RWPE1 (cell line): ENCODE measurements around the gene ANO9.
"Not testable (repeated sequence)": the region's sequence is repeated elsewhere in the genome, so short reads cannot be mapped to it uniquely, and the experiment has no call there.

ENCODE experiments used
- CTCF ChIA-PET: fragments of 350-600 bp; sonication (Branson Sonifier 250); formaldehyde crosslinking; extraction: SDS; loops from one replicate; lab custom pipeline; 2021; lab: Yijun Ruan, JAX
- POLR2A ChIA-PET: fragments of 400-600 bp; formaldehyde crosslinking; extraction: SDS; loops from one replicate; lab custom pipeline; 2020; ENCODE audit warnings: antibody characterized with exemption; ENCODE audit not compliant: low non-redundant PET; lab: Yijun Ruan, JAX
- DNase-seq: peaks from one replicate; pipeline ENCODE4 v3.0.0; 2012; ENCODE audit warnings: low spot score
- H3K27ac ChIP-seq: fragments of 450-650 bp; 2 replicates; pipeline ENCODE4 v1.5.1; 2017
- CTCF ChIP-seq: fragments of 450-650 bp; conservative IDR thresholded peaks from 2 replicates; pipeline ENCODE4 v1.5.1; 2017; ENCODE audit warnings: low read depth, mild to moderate bottlenecking

ANO9 gene

GRCh38 chr11:426851-427250, 15.0 kb downstream of the ANO9 start:
- H3K27ac ChIP-seq, result no peak overlapping the region
- CTCF ChIA-PET, result interaction anchor here (1.1 kb wide), 1 partner anchor 21 kb away, joined by 9 read pairs; no protein-coding TSS in a partner anchor
- no peak for TF ChIP-seq CTCF
- POLR2A ChIA-PET, result no interaction called here
- no peak for DNase-seq

- TF ChIP-seq CTCF, result no peak
- POLR2A ChIA-PET, result no interaction called here
- no peak overlapping the region for H3K27ac ChIP-seq
- DNase-seq, result no peak
- CTCF ChIA-PET, result interaction anchor here (0.5 to 0.8 kb wide), 2 partner anchors 17 to 35 kb away, joined by 3 read pairs; partner anchors contain the start of gene ANO9
Observed at GRCh38 chr11:425301-425700, 16.5 kb downstream of the ANO9 start.

- DNase-seq, H3K27ac ChIP-seq, POLR2A ChIA-PET: not testable (repeated sequence)
- CTCF ChIA-PET, result interaction anchor here (0.5 to 0.9 kb wide), 2 partner anchors 24 to 35 kb away, joined by 3 to 9 read pairs; no protein-coding TSS in a partner anchor
Observed at GRCh38 chr11:424766-425165, 17.0 kb downstream of the ANO9 start.

GRCh38 chr11:424232-424631, 17.6 kb downstream of the ANO9 start:
- ChIA-PET POLR2A (no interaction called here), CTCF (interaction anchor here (0.9 kb wide), 1 partner anchor 24 kb away, joined by 9 read pairs; no protein-coding TSS in a partner anchor)
- H3K27ac ChIP-seq, result no peak overlapping the region
- no peak for TF ChIP-seq CTCF
- DNase-seq, result no peak

- no peak for TF ChIP-seq CTCF
- POLR2A ChIA-PET, result interaction anchor here (0.5 to 0.6 kb wide), 2 partner anchors 14 to 259 kb away, joined by 3 read pairs; no protein-coding TSS in a partner anchor
- no peak overlapping the region for H3K27ac ChIP-seq
- DNase-seq, result no peak
- CTCF ChIA-PET, result interaction anchor here (0.8 kb wide), 1 partner anchor 44 kb away, joined by 3 read pairs; no protein-coding TSS in a partner anchor
Observed at GRCh38 chr11:422249-422656, 19.6 kb downstream of the ANO9 start.

- CTCF ChIA-PET, result no interaction called here
- H3K27ac ChIP-seq, result no peak overlapping the region
- DNase-seq, result no peak
- POLR2A ChIA-PET, result no interaction called here
- no peak for TF ChIP-seq CTCF
Observed at GRCh38 chr11:420911-421321, 20.9 kb downstream of the ANO9 start.

GRCh38 chr11:420054-420910, 21.5 kb downstream of the ANO9 start:
- CTCF ChIA-PET, result no interaction called here
- TF ChIP-seq CTCF, result no peak
- POLR2A ChIA-PET, result no interaction called here
- no peak overlapping the region for H3K27ac ChIP-seq
- DNase-seq, result no peak
